ENCODE data around the gene SCN3A.

Gene SCN3A

DNA sequence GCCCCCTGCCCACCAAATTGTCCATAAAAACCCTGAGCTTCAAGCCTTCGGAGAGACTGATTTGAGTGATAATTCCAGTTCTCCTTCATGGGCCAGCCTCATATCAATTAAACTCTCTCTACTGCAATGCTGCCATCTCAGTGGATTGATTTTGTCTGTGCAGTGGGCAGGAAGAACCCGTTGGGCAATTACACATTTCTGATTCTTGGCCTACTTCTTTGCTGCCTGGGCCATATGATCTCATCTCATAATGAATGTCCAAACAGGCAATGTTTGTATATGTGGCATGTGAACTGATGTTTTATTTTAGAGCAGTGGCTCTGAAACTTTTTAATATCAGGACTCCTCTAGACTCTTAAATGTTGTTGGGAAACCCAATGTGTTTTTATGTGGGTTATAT is 147.3 kb downstream of the SCN3A start:
- DNase-seq (ENCODE audit: low spot score): no peak

DNA sequence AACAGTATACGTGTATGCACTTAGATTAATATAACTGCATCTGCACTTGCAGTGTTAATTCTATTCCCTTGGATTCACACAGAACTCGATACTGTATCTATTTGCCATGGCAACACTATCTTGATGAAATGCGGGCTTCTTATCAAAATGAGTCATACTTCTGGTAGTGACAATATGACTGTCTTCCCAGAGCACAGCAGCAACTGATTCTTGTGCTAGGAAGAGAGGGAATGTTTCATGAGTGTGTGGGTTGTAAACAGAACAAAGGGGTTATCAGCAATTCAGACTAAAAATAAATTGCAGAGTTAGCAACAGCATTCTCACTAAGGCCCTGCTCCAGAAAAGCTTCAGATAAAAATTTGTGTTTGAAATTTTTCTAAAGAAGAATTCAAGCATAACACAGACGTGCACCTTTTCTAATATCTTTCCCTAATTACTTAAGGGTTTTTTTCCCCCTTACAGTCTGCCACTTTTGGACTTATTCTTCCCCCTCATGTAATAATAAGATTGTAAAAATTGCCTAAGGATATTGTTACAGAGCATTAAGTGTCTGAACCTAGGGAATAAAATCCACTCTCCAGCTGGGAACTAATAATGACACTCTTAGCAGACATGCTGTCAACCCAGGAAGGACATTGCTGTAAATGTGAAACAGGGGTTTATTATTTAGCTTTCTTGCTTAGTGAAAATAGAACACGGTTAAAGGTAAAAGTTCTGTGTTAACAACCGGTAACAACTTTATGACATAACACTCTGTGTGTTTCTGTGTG is 148.6 kb downstream of the SCN3A start:
- DNase-seq (ENCODE audit: low spot score): no peak

DNA sequence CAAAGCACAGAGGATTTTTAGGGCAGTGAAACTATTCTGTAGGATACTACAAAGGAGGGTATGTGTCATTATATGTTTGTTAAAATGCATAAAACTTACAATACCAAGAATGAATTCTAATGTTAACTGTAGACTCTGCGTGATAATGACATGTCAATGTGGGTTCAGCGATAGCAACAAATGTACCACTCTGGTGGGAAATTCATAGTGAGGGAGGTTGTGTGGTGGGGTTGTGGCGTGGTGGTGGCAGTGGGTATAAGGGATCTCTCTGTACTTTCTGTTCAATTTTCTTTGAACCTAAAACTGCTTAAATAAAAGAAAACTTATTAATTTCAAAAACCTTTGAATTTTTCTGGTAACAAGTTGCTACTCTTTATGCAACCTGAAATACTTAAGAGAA is 149.2 kb downstream of the SCN3A start:
- DNase-seq (ENCODE audit: low spot score): no peak

DNA sequence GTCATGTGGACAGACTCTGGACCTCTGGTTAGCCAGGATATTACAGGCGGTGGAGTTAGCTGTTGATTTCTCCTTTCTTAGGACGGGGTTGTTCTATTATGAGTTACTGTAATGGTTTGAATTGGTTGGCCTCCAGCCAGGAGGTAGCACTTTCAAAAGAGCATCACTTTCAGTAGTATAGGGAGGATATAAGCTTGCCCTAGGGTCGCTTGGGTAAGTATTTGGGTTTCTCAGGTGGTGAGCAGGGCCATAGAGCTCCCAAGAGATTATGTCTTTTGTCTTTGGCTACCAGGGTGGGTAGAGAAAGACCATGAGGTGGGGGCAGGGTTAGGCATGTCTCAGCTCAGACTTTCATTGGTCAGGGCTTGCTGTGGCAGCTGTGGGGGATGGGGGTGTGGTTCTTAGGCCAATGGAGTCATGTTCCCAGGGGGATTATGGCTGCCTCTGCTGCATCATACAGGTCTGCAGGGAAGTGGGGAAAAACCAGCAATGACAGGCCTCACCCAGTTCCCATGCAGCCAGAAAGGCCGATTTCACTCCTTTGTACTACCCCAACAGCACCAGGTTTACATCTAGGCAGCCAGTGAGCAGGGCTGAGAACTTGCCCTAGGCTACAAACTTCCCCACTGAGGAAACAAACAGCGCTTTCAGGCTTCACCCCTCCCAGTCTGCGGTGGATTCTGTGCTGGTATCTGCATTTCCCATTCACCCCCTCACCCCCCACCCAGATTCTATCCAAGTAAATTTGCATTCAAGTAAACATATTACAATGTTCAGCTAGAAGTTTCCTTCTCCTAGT is 159.1 kb downstream of the SCN3A start:
- no peak for DNase-seq (ENCODE audit: low spot score)
